K562 (cell line): ENCODE results near the gene SLC25A1. TPM values are rescaled to one million over a fixed set of nuclear protein-coding genes. Genes with fewer than 3 reads are reported as not detected.

Experiments used
- ATAC-seq: fragments of 200-7000 bp; cut with Tn5 transposase; 3 replicates; pipeline ENCODE4 v1.9.1; 2020; ENCODE audit warnings: moderate library complexity
- BruUV-seq: library from RNA; stranded (reverse); fragments of 400-500 nt; replicated peaks from 2 replicates; lab custom pipeline; 2021; lab: Mats Ljungman, UMichigan
- CTCF ChIA-PET: fragments of 300-600 bp; formaldehyde crosslinking; extraction: SDS; loops from one replicate; lab custom pipeline; 2021; ENCODE audit warnings: low intra/inter-chr PET ratio; lab: Yijun Ruan, JAX
- POLR2A ChIA-PET: fragments of 300-600, 350-650 bp; sonication (Branson Sonifier 250); formaldehyde crosslinking; extraction: SDS; loops from one replicate; lab custom pipeline; 2021; ENCODE audit warnings: antibody characterized with exemption, inconsistent platforms; lab: Yijun Ruan, JAX
- DNase-seq, 4 experiments: peaks; one replicate each; pipeline versions ENCODE4 v3.0.0 to v3.0.0-alpha.2; 2011 to 2018; ENCODE audit warnings: low spot score in 3 of 4, mixed read lengths in 3 of 4; ENCODE audit errors: extremely low read depth in 1 of 4
- FAIRE-seq: peaks from 2 replicates; lab custom pipeline; 2011; peaks lifted over from hg19 to GRCh38; lab: Jason Lieb, UNC
- H2AFZ ChIP-seq: 2 replicates; pipeline ENCODE4 v1.6.0; 2011; ENCODE audit warnings: low read depth, low read length, control low read depth, inconsistent platforms
- H3K27ac ChIP-seq: fragments of 200-600 bp; 3 replicates; pipeline ENCODE4 v1.8.0; 2011; ENCODE audit warnings: low read depth, mild to moderate bottlenecking, control low read depth, inconsistent platforms, low read length, moderate library complexity, mixed read lengths; ENCODE audit errors: extremely low read depth
- H3K27me3 ChIP-seq, 2 experiments: fragments of 300-600 bp in 1 of 2; 2 replicates in 1 of 2; 3 replicates in 1 of 2; pipeline versions ENCODE4 v1.6.0 to v1.8.0; 2011; ENCODE audit warnings: inconsistent platforms in 2 of 2, low read length in 2 of 2, mild to moderate bottlenecking in 1 of 2, mixed read lengths in 1 of 2, moderate library complexity in 1 of 2; ENCODE audit not compliant: control insufficient read depth in 2 of 2, insufficient read depth in 2 of 2
- H3K36me3 ChIP-seq: fragments of 300-600 bp; 3 replicates; pipeline ENCODE4 v1.8.0; 2011; ENCODE audit warnings: mild to moderate bottlenecking, low read length, inconsistent platforms; ENCODE audit not compliant: control insufficient read depth, insufficient read depth
- H3K4me1 ChIP-seq, 2 experiments: fragments of 200-600 bp in 1 of 2; replicated peaks in 1 of 2; 2 replicates in 1 of 2; 3 replicates in 1 of 2; pipeline versions ENCODE4 v1.5.1 to v1.8.0; 2011; ENCODE audit warnings: inconsistent platforms in 2 of 2, low read length in 2 of 2, mild to moderate bottlenecking in 1 of 2, mixed read lengths in 1 of 2, moderate library complexity in 1 of 2; ENCODE audit not compliant: control insufficient read depth in 2 of 2, insufficient read depth in 2 of 2
- H3K4me2 ChIP-seq: 2 replicates; pipeline ENCODE4 v1.6.1; 2011; ENCODE audit warnings: low read length, control low read depth, inconsistent platforms, mixed read lengths; ENCODE audit not compliant: insufficient read depth
- H3K4me3 ChIP-seq: fragments of 200-600 bp; sonication (generic), shearing (Covaris generic); 2 replicates; pipeline ENCODE4 v1.5.1; 2016; ENCODE audit warnings: control low read depth, inconsistent platforms
- H3K79me2 ChIP-seq: fragments of 200-600 bp; 3 replicates; pipeline ENCODE4 v1.8.0; 2011; ENCODE audit warnings: low read length, inconsistent platforms; ENCODE audit not compliant: control insufficient read depth, insufficient read depth
- H3K9ac ChIP-seq, 2 experiments: 2 replicates each; pipeline versions ENCODE4 v1.6.0 to v1.6.1; 2011; ENCODE audit warnings: low read depth in 2 of 2, low read length in 2 of 2, control low read depth in 1 of 2, inconsistent platforms in 1 of 2, mild to moderate bottlenecking in 1 of 2, mixed read lengths in 1 of 2; ENCODE audit not compliant: insufficient read depth in 1 of 2
- H3K9me1 ChIP-seq: one replicate; pipeline ENCODE4 v1.6.0; 2011; ENCODE audit warnings: inconsistent platforms, mild to moderate bottlenecking, low read length, moderate library complexity; ENCODE audit not compliant: control insufficient read depth, insufficient read depth
- H3K9me3 ChIP-seq: replicated peaks from 2 replicates; pipeline ENCODE4 v1.5.1; 2011; ENCODE audit warnings: low read depth, low read length, inconsistent platforms; ENCODE audit not compliant: control insufficient read depth, insufficient read depth
- H4K20me1 ChIP-seq: replicated peaks from 2 replicates; pipeline ENCODE4 v1.6.1; 2011; ENCODE audit warnings: low read length, inconsistent platforms, mixed read lengths; ENCODE audit not compliant: control insufficient read depth, insufficient read depth
- E2F3 ChIP-seq: fragments of 250-450 bp; sonication (Bioruptor Pico); IDR thresholded peaks from 2 replicates; pipeline ENCODE4 v1.4.0; 2020; ENCODE audit warnings: mild to moderate bottlenecking
- LCOR ChIP-seq: sonication (generic); formaldehyde crosslinking; IDR thresholded peaks from 2 replicates; pipeline ENCODE4 v1.8.0; 2022; ENCODE audit warnings: mild to moderate bottlenecking, missing genetic modification reagents
- POU5F1 ChIP-seq: fragments of 150-350 bp; IDR thresholded peaks from 2 replicates; pipeline ENCODE4 v1.6.1; 2014; ENCODE audit warnings: borderline replicate concordance, low read length, low read depth, mild to moderate bottlenecking; ENCODE audit not compliant: partially characterized antibody
- SPI1 ChIP-seq: IDR thresholded peaks from 2 replicates; pipeline ENCODE4 v1.6.1; 2011; ENCODE audit warnings: low read depth, low read length, control low read depth, borderline replicate concordance
- TOE1 ChIP-seq, 2 experiments: fragments of 450-650 bp in 1 of 2; sonication (generic) in 1 of 2; formaldehyde crosslinking in 1 of 2; IDR thresholded peaks; 2 replicates each; pipeline versions ENCODE4 v1.7.1 to v1.8.0; 2016 to 2022; ENCODE audit warnings: borderline replicate concordance in 2 of 2, mild to moderate bottlenecking in 2 of 2, antibody characterized with exemption in 1 of 2, inconsistent platforms in 1 of 2, low read depth in 1 of 2, missing genetic modification reagents in 1 of 2, moderate library complexity in 1 of 2
- ZBTB1 ChIP-seq: sonication (generic); formaldehyde crosslinking; IDR thresholded peaks from 2 replicates; pipeline ENCODE4 v1.8.1; 2023; ENCODE audit warnings: missing genetic modification reagents, low read depth, mild to moderate bottlenecking, borderline replicate concordance
- ZNF324 ChIP-seq: fragments of 250-450 bp; sonication (Bioruptor Pico); IDR thresholded peaks from 2 replicates; pipeline ENCODE4 v1.4.0; 2020; ENCODE audit warnings: mild to moderate bottlenecking
- ZNF449 ChIP-seq: fragments of 250-450 bp; sonication (Bioruptor Pico); IDR thresholded peaks from 2 replicates; pipeline ENCODE4 v1.8.0; 2022; ENCODE audit warnings: moderate library complexity, mild to moderate bottlenecking, inconsistent platforms
- WGBS: fragments of 100-300 bp; shearing (Covaris generic); methylation state at CpG from one replicate; pipeline ENCODE4 v1.1.6; 2016; ENCODE audit warnings: low coverage, mixed read lengths; ENCODE audit not compliant: insufficient coverage; ENCODE audit errors: missing lambda C conversion rate; 5-methylcytosine and 5-hydroxymethylcytosine counted together
- in situ Hi-C: fragments of 300-500 bp; cut with MboI; formaldehyde crosslinking; loops from 4 replicates; pipeline ENCODE4 v1.15.0; 2018; ENCODE audit warnings: inconsistent platforms, mixed read lengths
- intact Hi-C: fragments of 100-400 bp; cut with micrococcal nuclease; formaldehyde crosslinking; loops from 2 replicates; pipeline ENCODE4 v1.14.2; 2022
- polyA plus RNA-seq, 8 experiments: library from polyadenylated mRNA; depleted of rRNA in 4 of 8; stranded (reverse) in 5 of 8; unstranded in 3 of 8; fragments of >200 nt; fragmentation: Nextera tagmentation in 2 of 8; fragmentation: Illumina TruSeq in 1 of 8; extraction: Ambion mirVana in 2 of 8; extraction: Trizol in 1 of 8; gene quantifications; 2 replicates each; pipeline versions ENCODE4 v1.2.1 to v1.2.3, GENCODE V29; 2011 to 2014; ENCODE audit warnings: inconsistent platforms in 1 of 8, missing spikeins in 1 of 8
- total RNA-seq, 7 experiments: library from RNA; depleted of rRNA in 6 of 7; stranded (reverse); fragments of >200 nt in 6 of 7; fragmentation: Illumina TruSeq in 2 of 7; extraction: Trizol in 2 of 7; gene quantifications; 2 replicates each; pipeline versions ENCODE4 v1.2.1 to v1.2.3, GENCODE V29; 2011 to 2021; ENCODE audit warnings: low replicate concordance in 1 of 7
- TF ChIP-seq, protein P1 (sequence below): fragments of 450-650 bp; IDR thresholded peaks from 2 replicates; pipeline ENCODE4 v1.6.1; 2016; ENCODE audit warnings: antibody characterized with exemption

The SLC25A1 gene
- total and polyA plus RNA-seq, 9 of the 15 experiments (the other 6 are each of a cell fraction or from before 2014, with no cell fraction given) = 11.0 to 408 (median 110) TPM

DNA sequence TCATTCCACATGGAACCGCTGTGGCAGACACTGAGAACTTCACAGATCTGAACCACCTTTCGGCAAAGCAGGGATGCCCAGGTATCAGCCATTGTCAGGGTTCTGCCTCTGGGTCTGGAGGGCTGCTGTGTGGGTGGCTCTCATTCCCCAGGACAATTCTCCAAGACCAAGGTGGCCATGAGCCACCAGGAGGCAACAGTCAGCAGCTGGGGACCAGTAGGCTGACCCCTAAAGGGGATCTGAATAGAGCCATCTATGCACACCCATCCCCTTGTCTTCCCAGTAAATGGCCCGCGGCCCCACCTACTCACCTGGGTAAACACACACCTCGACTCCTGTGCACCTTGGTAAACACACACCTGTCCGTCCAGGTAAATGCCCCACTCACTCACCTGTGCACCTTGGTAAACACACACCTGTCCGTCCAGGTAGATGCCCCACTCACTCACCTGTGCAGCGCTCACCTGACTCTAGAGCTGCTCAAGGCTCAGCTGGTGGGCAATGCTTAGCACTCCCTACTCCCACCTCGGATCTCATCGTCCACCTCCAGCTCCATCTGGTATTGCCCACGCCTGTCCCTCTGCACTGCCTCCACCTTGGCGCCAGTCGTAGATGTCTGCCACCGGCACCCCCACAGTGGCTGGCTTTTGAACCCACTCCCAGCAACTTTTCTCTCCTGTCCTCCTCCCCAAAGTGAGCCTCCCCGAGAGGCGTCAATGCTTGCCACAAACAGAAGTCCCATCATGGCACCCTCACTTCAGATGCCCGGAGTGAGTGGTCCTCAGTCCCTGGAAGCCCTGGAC lies 10.2 kb downstream of the SLC25A1 start (continued):
- TF ChIP-seq TOE1 (IDR thresholded peaks at IDR 0.05; ENCODE audit: borderline replicate concordance) (no peak), TOE1 (CRISPR knock-in tag; IDR thresholded peaks at IDR 0.05; ENCODE audit: borderline replicate concordance, low read depth) (no peak), SPI1 (no peak), ZBTB1 (CRISPR knock-in tag) (no peak), POU5F1 (no peak)
- TF ChIP-seq, protein P1, sequence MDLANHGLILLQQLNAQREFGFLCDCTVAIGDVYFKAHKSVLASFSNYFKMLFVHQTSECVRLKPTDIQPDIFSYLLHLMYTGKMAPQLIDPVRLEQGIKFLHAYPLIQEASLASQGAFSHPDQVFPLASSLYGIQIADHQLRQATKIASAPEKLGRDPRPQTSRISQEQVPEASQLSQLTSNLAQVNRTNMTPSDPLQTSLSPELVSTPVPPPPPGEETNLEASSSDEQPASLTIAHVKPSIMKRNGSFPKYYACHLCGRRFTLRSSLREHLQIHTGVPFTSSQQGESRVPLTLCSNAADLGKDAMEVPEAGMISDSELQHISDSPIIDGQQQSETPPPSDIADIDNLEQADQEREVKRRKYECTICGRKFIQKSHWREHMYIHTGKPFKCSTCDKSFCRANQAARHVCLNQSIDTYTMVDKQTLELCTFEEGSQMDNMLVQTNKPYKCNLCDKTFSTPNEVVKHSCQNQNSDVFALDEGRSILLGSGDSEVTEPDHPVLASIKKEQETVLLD = peak; percentile 83
- TF ChIP-seq, all 486 proteins: peak for 31

- H3K4me1 ChIP-seq = peaks cover 19 to 41% of the 10 kb centered on the region in 2 experiments
- ChIA-PET CTCF (no interaction called here), POLR2A (interaction anchor here (0.6 to 4.5 kb wide), 11 partner anchors 10 to 1481 kb away, joined by 3 to 64 read pairs (median 3); partner anchors contain the start of genes ESS2 and SLC25A1)
- peaks cover 9% of the 10 kb centered on the region for H4K20me1 ChIP-seq
- ATAC-seq = no peak
- H3K9me3 ChIP-seq = peaks cover 9% of the 10 kb centered on the region
- FAIRE-seq = no peak
- H2AFZ ChIP-seq = no peak overlapping the region
- peaks cover 20% of the 10 kb centered on the region for H3K79me2 ChIP-seq
- H3K4me2 ChIP-seq = no peak overlapping the region
- BruUV-seq = no TSS peak
- peaks cover 3% of the 10 kb centered on the region; the same call in 2 of the 3 replicates for H3K36me3 ChIP-seq
- H3K27ac ChIP-seq = no peak overlapping the region
- H3K9ac ChIP-seq = peak overlapping the region in 1 of 2 experiments; percentile 60; a peak in 2 of 4 replicates
- intact Hi-C loops (no loop called here), in situ Hi-C loops (no loop called here)
- H3K9me1 ChIP-seq = peaks cover 2% of the 10 kb centered on the region
- peaks cover 33 to 50% of the 10 kb centered on the region in 2 experiments for H3K27me3 ChIP-seq
- no peak for DNase-seq
- no peak overlapping the region for H3K4me3 ChIP-seq
- WGBS = 5% methylated on average over 13 of the region's 13 CpGs
- TF ChIP-seq ZNF449 (CRISPR knock-in tag) (no peak), ZNF324 (CRISPR knock-in tag) (no peak), E2F3 (CRISPR knock-in tag) (peak; percentile 55; the same call in 1 of the 2 replicates), LCOR (CRISPR knock-in tag) (no peak)
These were observed 11.2 kb downstream of the SLC25A1 start for GRCh38 chr22:19167106-19167869.
